GM19240 (cell line): Measurements from ENCODE around the gene TRIM69.
"Not testable (repeated sequence)": the region's sequence is repeated elsewhere in the genome, so short reads cannot be mapped to it uniquely, and the experiment has no call there.

Experiments used
- DNase-seq: peaks from one replicate; pipeline ENCODE4 v3.0.0; 2011; ENCODE audit warnings: low spot score; ENCODE audit not compliant: insufficient read length

The TRIM69 gene

GRCh38 chr15:44716983-44717602 lies 19.2 kb upstream of the TRIM69 start:
- no peak for DNase-seq

GRCh38 chr15:44718180-44718926 lies 18.0 kb upstream of the TRIM69 start:
- DNase-seq = no peak

- no peak for DNase-seq
Measured at GRCh38 chr15:44718927-44719292, 17.4 kb upstream of the TRIM69 start.

- no peak for DNase-seq
Measured at GRCh38 chr15:44719293-44719999, 16.9 kb upstream of the TRIM69 start.

GRCh38 chr15:44720000-44720435 lies 16.3 kb upstream of the TRIM69 start:
- DNase-seq = not testable (repeated sequence)

- no peak for DNase-seq
Measured at GRCh38 chr15:44720460-44721176, 15.7 kb upstream of the TRIM69 start.

GRCh38 chr15:44722011-44722410 lies 14.3 kb upstream of the TRIM69 start:
- no peak for DNase-seq

- DNase-seq = no peak
Measured at GRCh38 chr15:44726136-44726535, 10.2 kb upstream of the TRIM69 start.

- DNase-seq = no peak
Measured at GRCh38 chr15:44726568-44727484, 9.5 kb upstream of the TRIM69 start.

GRCh38 chr15:44727485-44728231 lies 8.7 kb upstream of the TRIM69 start:
- DNase-seq = no peak

- DNase-seq = not testable (repeated sequence)
Measured at GRCh38 chr15:44728232-44728575, 8.1 kb upstream of the TRIM69 start.

- no peak for DNase-seq
Measured at GRCh38 chr15:44728576-44729407, 7.5 kb upstream of the TRIM69 start.

- no peak for DNase-seq
Measured at GRCh38 chr15:44729408-44730127, 6.8 kb upstream of the TRIM69 start.

GRCh38 chr15:44734839-44735481 lies 1.4 kb upstream of the TRIM69 start:
- no peak for DNase-seq

GRCh38 chr15:44735482-44736180 lies 697 bp upstream of the TRIM69 start:
- no peak for DNase-seq

GRCh38 chr15:44738340-44738984 lies 2.1 kb downstream of the TRIM69 start:
- no peak for DNase-seq
